D721Med (cell line): ENCODE results near the gene SEC22A.

ENCODE experiments used
- DNase-seq: peaks from one replicate; pipeline ENCODE4 v3.0.0; 2011; ENCODE audit warnings: low spot score; ENCODE audit not compliant: insufficient read length
- FAIRE-seq: peaks from 2 replicates; lab custom pipeline; 2011; peaks lifted over from hg19 to GRCh38; lab: Jason Lieb, UNC
- CTCF ChIP-seq: IDR thresholded peaks from 2 replicates; pipeline ENCODE4 v1.5.1; 2012; ENCODE audit warnings: mild to moderate bottlenecking, control low read depth; ENCODE audit not compliant: insufficient read depth; ENCODE audit errors: missing control alignments

The SEC22A gene

GRCh38 chr3:123156276-123156995 is 45.3 kb upstream of the SEC22A start:
- no peak for DNase-seq
- no peak for FAIRE-seq
- TF ChIP-seq CTCF, result no peak

GRCh38 chr3:123157209-123157597 is 44.5 kb upstream of the SEC22A start:
- no peak for TF ChIP-seq CTCF
- FAIRE-seq (no peak), DNase-seq (no peak)

- TF ChIP-seq CTCF, result no peak
- FAIRE-seq, result no peak
- DNase-seq, result no peak
Observed at GRCh38 chr3:123157598-123158287, 44.0 kb upstream of the SEC22A start.

GRCh38 chr3:123158330-123158729 is 43.4 kb upstream of the SEC22A start:
- no peak for DNase-seq
- no peak for TF ChIP-seq CTCF
- no peak for FAIRE-seq

GRCh38 chr3:123158899-123159390 is 42.8 kb upstream of the SEC22A start:
- FAIRE-seq, result no peak
- no peak for DNase-seq
- TF ChIP-seq CTCF, result no peak

- DNase-seq (no peak), FAIRE-seq (no peak)
- no peak for TF ChIP-seq CTCF
Observed at GRCh38 chr3:123159926-123160635, 41.7 kb upstream of the SEC22A start.

- DNase-seq, result no peak
- no peak for TF ChIP-seq CTCF
- FAIRE-seq, result no peak
Observed at GRCh38 chr3:123161167-123161566, 40.6 kb upstream of the SEC22A start.
